PFSK-1 (cell line): ENCODE data around the gene HLX.

Source experiments
- REST ChIP-seq, 2 experiments: IDR thresholded peaks; 2 replicates each; pipeline versions ENCODE4 v1.6.1 to v1.8.0; 2011 to 2012; ENCODE audit warnings: low read depth in 2 of 2, low read length in 2 of 2, control low read depth in 1 of 2, inconsistent platforms in 1 of 2, mild to moderate bottlenecking in 1 of 2, moderate library complexity in 1 of 2; ENCODE audit not compliant: insufficient read depth in 1 of 2
- SIN3A ChIP-seq: IDR thresholded peaks from 2 replicates; pipeline ENCODE4 v1.6.1; 2012; ENCODE audit warnings: mild to moderate bottlenecking, low read length, moderate library complexity, borderline replicate concordance; ENCODE audit not compliant: insufficient read depth

- TF ChIP-seq REST (IDR thresholded peaks at IDR 0.05; ENCODE audit: insufficient read depth in 1 of 2, low read depth in 2 of 2, low read length in 2 of 2) (no peak), SIN3A (no peak)
These were observed 44.9 kb upstream of the HLX start for GRCh38 chr1:220834155-220834870.
